GM08714 (cell line): ENCODE data around the gene FZD8.

Experiments
- H3K4me3 ChIP-seq: fragments of 200-500 bp; sonication (Bioruptor generic); 2 replicates; pipeline ENCODE4 v1.5.1; 2014; ENCODE audit warnings: mild to moderate bottlenecking, low read length, inconsistent platforms
- ZNF274 ChIP-seq: IDR thresholded peaks from 2 replicates; pipeline ENCODE4 v1.6.1; 2012; ENCODE audit warnings: mild to moderate bottlenecking, low read depth, low read length

The FZD8 gene

DNA sequence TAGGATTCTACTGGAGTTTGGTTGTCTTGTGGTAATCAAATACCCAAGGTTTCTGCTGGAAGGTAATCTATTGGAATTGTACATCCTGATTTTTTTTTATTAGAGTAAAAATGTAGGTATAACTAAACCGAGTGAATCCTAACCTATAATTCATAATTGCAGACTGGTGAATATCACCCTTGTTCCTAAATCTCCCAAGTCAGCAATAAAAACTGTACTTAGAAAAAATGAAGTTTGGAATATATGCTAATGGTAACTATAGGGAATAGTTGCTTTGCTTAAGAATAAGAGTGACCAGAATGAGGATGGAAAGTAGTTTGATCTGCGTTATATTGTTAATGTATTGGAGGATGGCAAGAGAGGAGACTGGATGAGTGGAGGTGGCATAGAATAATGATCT, 10.7 kb upstream of the FZD8 start:
- no peak overlapping the region for H3K4me3 ChIP-seq
- TF ChIP-seq ZNF274 = no peak

DNA sequence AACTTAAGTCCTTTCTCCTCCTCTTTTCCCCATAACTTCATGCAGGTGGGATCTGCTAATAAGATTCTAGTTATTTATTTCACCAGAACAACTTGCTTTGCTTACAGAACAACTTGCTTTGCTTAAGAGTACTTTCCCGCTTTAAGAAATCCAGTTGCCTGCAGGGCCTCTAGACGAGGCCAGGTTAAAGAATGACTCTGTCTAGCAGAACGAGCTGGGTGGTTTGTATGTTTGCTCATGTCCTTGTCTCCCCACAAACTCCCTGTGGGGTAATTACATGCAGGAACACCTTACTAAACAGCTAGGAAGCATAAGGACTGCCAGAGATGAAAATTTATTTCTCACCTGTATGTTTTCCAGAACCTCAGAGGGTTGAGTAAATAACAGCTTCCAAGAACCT, 8.8 kb upstream of the FZD8 start:
- no peak for TF ChIP-seq ZNF274
- no peak overlapping the region for H3K4me3 ChIP-seq

DNA sequence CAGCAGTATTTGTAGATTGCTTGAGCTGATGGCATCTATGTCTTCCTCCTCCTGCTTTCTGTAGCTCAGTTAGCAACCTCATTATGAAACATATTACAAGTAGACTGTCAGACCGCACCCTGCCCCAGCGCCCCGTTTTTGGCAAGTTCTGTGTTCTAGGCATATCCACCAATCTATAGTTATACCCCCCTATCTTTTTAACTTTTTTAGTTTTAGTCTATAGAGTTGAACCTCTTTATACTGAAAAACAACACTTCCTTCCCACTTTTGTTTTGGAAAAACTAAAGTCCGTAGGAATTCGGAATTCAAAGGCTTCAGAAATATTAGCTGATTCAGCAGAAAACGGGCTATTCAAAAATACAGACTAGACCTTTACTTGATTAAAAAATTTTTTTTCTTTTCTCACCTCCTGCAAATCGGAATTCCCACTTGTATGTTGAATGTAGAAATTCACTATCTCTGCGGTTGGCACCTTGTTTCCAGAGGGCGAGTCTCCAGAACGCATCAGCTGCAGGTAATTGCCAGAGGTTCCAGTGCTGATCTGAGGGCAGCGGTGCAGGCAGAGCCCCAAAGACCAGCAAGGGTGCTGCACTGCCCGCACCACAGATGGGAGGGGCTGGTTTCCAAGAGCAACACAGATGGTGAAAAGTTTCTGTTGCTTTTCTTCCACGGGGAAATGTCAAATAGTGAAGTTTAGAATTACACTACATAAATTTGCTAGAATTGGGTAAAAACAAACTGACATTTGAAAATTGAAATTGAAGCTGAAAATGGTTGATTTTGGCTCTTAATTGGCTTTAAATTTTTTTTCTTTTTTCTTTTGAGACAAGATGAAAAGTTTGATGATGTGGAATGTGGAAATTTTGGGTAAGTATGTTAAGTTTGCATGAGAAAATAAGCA, 2.2 kb upstream of the FZD8 start:
- peak overlapping the region; percentile 72; the same call in 1 of the 2 replicates for H3K4me3 ChIP-seq
- no peak for TF ChIP-seq ZNF274

DNA sequence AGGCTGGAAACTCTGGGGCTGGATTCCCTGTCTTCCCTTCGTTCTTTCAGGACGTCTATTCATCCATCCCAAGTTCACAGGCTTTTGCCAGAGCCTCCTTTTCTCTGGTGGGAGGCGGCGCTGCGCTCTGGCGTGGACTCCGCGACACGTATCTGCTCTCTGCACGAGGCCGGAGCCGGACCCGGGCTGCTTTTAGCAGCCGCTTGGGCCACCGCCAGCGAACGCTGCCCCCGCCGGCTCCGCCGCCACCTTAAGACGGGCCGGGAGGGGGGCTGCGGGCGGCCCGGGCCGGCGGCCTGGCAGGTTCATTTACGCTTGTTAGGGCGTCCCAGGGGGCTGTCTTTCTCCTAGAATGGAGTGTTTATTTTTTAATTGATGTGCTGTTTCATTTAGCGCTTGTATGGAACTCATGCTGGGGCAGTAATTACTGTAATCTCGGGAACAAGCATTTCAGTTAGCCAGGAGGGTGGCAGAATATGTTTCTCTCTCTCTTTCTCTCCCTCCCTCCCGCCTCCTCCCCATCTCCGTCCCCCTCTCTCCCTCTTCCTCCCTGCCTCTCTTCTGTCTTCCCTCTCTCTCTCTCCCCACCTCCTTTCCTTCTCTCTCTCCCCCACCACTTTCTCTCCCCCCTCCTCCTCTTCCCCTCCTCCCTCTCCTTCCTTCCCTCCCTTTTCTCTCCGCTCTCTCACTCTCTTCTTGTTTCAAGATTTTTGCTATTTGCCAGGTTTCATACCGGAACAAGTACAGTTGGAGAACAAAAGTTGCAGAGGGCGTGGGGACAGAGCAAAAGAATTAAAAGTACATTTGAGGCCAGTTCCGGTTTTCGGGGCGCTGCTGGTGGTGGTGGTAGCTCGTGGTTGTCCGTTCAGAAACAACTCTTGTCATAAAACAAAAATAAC, 1.3 kb upstream of the FZD8 start:
- no peak for TF ChIP-seq ZNF274
- H3K4me3 ChIP-seq = peak overlapping the region; percentile 72; the same call in 1 of the 2 replicates

DNA sequence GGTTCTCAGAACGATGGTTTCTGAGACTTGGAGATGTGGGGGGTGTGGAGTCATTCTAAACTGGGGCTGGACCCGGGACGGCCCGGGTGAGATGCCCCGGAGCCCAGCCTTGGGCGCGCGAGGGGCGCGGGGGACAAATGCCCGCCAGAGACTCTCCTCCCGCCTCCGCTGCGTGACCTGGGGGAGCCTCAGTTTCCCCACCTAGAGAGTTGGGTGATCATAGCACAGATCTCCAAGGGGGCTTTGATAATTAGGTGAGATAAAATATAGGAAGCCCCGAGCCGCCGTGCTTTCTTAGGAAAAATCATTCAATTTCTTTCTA, 658 bp upstream of the FZD8 start:
- H3K4me3 ChIP-seq = peak overlapping the region; percentile 72; the same call in 1 of the 2 replicates
- TF ChIP-seq ZNF274 = no peak

DNA sequence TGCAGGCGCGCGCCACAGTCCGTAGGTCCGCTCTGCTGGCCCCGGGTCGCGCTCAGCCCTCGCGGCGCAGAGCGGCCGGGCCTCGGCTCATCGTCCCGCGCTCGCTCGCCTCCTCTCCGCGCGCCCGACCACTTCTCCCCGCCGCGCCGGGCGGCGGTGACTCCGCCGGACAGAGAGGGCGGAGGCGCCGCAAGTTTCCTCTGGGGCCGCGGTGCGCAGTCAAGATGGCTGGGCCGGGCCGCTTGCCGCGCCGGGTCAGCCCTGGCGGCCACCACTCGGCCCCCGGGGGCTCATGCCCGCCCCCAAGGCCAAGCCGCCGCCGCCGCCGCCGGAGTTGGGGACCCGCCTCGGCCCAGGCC, 441 bp downstream of the FZD8 start:
- no peak for TF ChIP-seq ZNF274

DNA sequence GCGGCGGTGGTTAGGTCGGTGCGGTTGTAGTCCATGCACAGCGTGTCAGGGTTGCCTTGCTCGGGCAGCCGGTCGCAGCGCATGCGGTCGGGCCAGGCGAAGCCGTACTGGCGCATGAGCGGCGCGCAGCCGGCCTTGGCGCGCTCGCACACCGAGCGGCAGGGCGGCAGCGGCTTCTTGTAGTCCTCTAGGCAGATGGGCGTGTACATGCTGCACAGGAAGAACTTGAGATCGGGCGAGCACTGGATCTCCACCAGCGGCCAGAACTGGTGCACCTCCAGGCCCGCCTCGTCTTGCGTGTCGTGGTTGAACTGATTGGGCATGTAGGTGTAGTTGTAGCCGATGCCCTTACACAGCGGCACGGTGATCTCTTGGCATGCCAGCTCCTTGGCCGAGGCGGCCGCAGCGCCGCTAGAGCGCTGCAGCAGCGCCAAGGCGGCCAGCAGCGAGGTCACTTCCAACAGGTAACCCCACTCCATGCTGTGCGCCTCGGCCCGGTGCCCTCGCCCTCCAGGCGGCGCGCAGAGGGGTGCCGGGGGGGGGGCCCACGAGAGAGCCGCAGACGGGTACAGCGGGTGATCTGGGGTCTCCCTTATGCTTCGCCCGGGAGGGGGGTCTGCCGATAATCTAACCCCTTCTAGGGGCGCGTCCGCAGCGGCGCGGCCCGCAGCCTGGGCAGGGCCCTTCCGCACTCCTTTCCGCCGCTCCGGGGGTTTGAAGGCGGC, 983 bp downstream of the FZD8 start:
- no peak for TF ChIP-seq ZNF274
- H3K4me3 ChIP-seq = peak overlapping the region; percentile 72

More for the DNA sequence above, 441 bp downstream of the FZD8 start:
- peak overlapping the region; percentile 72 for H3K4me3 ChIP-seq

DNA sequence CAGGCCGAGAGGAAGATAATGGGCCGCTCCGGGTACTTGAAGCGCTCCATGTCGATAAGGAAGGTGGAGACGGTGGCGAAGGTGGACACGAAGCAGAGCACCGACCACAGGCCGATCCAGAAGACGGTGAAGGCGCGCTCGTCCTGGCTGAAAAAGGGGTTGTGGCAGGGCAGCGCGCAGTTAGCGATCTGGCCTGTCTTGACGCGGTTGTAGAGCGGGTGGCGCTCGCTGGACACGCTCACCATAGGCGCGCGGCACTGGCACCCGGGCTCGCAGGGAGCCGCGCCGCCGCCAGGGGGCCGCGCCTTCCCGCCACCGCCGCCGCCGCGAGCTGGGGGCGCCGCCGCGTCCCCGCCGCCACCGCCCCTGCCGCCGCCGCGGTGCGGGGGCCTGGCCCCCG, 1.6 kb downstream of the FZD8 start:
- peak overlapping the region; percentile 29; the same call in 1 of the 2 replicates for H3K4me3 ChIP-seq
- no peak for TF ChIP-seq ZNF274

DNA sequence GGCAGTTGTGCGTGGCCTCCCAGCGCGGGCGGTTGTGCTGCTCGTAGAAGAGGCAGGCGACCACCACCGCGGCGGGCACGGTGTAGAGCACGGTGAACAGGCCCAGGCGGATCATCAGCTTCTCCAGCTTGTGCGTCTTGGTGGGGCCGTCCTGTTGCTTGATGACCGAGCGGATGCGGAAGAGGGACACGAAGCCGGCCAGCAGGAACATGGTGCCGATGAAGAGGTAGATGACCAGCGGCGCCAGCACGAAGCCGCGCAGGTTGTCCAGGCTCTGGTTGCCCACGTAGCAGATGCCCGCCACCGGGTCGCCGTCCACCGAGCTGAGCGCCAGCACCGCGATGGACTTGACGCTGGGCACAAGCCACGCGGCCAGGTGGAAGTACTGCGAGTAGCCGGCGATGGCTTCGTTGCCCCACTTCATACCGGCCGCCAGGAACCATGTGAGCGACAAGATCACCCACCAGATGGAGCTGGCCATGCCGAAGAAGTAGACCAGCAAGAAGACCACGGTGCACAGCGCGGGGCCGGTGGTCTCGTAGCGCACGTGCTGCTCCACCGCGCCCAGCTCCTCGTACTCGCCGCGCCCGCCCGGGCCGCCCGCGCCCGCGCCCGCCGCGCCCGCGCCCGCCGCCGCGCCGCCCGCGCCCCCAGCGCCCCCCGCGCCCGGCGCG, 2.2 kb downstream of the FZD8 start:
- no peak for TF ChIP-seq ZNF274
- H3K4me3 ChIP-seq = no peak overlapping the region

DNA sequence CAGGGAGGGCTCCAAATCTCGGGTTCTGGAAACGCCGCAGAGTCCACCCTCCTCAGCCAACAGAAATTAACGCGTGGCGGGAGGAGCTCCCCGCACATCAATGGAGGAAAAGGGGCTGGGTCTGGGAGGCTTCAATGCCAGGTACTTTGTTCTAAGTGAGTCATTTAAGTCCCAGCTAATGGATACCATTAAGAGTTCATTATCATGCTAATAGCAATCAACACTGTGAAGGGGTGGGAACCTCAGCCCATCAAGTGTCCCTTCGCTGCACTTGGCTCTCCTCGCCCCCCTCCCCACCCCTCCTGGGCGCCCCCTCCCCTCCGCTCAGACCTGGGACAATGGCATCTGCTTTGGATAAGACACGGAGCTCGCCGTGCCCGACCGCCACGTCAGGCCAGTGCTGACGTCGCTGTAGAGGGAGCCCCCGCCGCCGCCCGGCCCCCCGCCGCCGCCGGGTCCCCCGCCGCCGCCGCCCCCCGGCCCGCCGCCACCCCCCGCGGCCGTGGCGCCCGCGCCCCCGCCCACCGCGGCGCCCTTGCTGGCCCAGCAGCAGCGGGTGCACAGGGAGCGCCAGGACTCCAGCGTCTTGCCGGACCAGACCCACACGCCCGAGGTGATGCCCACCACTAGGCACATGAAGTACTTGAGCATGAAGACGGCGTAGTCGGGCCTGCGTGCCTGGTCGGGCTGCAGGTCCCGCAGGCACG, 2.9 kb downstream of the FZD8 start:
- no peak for TF ChIP-seq ZNF274
- H3K4me3 ChIP-seq = no peak overlapping the region

DNA sequence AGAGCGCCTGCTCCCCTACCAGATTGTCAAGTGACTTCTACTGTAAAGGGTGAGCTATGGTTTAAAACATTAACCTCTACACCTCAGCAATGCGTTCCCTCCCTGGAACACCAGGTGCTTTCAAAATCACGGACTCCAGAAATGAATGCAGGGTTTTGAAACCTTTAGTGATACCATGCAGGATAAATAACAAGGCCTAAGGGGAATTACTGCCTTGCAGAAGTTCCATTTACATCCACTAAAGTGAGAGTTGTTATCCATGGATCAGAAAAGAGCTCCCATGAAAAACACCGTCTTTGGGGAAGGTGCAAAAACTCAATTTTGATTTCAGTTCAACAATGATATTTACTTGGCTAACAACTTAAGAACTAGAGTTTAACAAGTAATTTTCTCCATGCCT, 4.0 kb downstream of the FZD8 start:
- no peak for TF ChIP-seq ZNF274
- no peak overlapping the region for H3K4me3 ChIP-seq

DNA sequence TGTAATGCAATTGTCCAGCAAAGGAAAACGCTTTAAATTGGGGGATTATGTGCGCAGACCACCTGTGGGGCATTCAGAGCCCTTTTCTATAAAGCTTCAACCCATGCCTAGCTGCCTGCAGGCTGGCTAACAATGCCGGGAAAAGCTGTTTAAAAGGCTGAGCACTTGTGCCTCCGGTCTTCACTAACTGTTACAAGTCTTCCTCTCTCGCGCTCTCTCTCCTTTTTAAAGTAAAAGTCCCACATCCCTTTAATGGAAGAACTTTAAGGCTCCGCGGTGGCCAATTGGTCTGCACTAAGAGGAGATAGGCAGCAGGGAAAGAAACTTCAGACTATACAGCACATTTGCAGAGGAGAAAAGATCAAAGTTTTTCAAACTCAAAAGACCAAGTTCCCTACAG, 4.6 kb downstream of the FZD8 start:
- H3K4me3 ChIP-seq = no peak overlapping the region

DNA sequence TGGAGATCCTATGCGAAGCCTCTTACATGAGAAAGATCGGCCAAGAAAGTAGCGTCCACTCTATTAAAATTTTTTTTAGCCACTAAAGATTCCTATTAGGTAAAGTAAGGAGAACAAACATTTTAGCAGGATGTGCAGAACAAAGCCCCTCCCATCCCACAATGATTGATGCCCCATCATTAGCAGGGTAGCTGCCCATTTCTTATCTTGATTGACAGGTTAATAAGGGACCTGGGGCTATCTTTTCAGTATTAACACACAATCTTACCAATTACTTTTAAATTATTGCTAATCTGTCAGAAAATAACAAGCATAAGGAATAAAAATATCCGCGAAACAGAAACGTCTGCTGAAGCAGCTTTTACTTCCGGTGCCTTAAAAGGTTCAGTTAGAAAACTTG, 5.1 kb downstream of the FZD8 start:
- H3K4me3 ChIP-seq = no peak overlapping the region
- no peak for TF ChIP-seq ZNF274

More for the DNA sequence above, 4.6 kb downstream of the FZD8 start:
- TF ChIP-seq ZNF274 = no peak
